Pons (tissue), 1 donor: ENCODE data around the gene CACNA1D.

Source experiments
- DNase-seq: peaks from one replicate; pipeline ENCODE4 v3.0.0-alpha.2; 2016; ENCODE audit warnings: low spot score

Gene CACNA1D

DNA sequence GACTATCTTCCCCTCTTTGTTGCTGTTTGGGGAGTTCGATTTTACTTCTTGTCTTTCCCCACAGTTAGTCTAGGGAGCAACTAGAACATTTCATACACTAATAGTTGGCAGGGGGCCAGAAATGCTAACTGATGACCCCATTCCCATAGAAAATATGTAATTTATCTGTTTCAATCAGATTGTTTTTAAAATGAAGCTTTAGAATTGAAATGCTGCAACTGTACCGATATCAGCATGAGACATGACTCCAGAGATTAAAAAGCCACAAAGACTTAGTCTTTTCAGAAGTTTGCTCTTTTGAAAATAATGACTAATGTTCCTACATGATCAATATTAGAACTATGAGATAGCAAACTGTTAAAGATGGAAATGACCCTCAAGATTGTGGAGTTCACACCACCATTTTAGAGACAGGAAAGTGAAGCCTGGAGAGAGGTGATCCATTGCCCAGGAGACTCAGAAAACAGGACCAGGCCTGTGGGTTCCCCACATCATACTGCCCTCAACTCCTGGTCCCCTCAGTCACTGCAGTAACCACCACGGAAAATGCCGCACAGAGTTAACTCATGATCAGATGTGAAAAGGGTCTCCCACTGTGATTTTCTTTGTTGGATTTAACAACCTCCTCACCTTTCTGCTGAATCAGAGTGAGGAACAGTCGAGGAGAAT, 221.5 kb downstream of the CACNA1D start:
- no peak for DNase-seq

DNA sequence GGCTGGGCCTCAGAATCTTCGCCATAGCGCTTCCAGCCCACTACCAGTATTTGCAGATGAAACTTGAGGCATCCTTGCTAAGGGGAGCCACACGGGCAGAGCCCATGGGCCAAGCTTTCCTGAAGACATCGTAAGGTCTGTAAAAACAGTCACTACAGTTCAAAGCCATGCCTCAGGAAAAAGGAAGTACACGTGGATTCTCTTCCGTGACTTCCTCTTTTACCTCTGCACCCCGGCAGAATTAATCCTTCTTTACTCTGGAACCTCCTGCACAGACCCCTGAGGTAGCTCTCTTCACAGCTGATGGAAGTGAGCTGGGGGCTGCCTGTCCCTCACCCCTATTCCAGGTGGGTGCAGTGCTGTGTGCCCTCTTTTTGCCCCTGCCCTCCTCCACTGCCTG, 222.6 kb downstream of the CACNA1D start:
- no peak for DNase-seq

DNA sequence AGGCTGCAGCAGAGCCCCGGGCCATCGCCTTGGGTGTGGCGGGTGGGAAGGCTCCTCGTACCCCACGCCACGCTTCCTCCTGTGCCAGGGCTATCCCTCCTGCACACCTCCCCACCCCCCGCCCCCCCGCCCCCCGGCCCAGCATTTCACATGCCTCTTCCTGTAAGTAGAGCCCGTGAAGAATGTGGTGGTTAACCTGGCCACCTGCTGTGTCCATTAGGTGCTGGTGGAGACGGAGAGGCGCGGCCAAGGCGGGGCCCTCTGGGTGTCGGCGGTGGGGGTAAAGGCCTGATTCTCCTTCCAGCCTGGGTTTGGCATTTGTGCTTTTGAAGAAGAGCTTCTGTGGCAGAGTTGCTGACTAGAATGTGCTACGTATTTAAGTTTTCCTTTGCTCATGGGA, 224.1 kb downstream of the CACNA1D start:
- DNase-seq = no peak

DNA sequence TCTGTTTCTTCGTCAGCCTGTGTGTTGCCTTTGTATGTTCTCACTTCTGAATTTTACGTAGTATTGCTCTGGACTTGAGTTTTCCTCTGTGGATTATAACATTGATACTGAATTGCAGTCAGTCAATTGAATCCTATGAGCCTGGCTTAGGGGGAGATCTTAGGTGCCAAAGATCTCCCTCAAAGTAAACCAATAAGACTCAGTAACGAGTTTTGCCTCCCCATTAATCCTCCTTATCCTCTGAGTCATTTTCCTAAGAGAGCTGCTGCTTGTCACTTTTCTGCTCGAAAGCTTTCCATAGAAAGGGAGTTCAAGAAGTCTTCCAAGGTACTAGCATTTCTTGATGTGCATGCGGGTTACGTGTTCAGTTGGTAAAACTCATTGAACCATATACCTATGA, 225.4 kb downstream of the CACNA1D start:
- DNase-seq = no peak

DNA sequence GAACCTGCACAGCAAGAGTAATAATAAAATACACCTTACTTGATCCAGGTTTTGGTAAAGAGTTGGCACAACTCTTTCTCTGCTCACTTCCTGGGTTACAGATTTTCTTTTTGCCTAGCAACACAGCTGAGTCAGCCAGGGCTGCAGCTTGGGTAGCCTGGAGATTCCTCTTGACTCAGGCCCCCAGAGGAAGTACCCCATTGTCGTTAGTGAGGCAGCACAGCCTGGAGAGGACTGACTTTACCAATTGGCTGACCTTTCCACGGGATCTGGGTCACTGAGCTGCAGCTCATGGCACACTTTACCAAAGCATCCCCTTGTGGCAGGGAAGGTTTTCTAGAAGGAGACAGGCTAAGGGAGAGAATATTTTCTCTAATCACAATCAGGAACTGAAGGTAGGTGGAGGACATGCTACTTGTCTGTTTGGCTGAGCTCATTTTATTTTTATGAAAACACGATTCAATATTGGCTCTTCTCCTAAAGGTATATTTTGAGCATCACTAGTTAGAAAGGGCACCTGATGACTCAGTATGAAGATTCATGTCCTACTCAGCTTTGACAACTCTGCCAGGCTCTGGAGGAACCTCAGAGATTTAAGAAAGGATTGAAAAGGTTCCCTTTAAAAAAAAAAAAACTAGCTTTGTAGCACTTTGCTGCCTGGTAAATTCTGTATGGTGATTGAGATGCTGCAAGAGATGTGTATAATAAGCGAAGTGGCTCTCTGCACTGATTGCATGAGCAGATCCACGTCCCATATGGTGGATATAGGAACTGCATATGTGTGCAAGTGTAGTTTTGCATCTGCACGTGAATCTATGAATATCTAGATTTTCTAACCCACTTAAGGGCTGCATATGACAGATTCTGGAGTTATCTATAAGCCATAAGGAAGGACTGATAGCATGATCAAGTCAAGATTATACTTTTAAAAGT, 227.0 kb downstream of the CACNA1D start:
- DNase-seq = no peak

DNA sequence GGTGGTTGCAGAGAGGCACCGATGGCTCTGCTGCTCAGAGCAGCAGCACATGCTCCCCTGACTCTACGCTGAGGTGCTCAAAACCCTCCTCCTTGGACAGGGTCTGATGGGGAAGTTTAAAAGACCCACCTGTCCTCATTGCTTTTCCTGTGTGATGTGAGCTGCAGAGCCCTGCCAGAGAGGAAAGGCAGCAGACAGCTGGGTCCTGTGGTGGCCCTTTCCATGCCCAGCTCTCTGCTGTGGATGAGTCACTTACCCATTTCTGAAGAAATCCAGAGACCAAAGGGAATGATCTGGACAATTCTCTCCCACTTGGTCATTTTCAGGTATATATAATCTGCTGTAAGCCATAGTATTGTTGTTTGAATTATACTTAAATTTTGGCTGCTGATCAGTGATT, 230.2 kb downstream of the CACNA1D start:
- DNase-seq = no peak

DNA sequence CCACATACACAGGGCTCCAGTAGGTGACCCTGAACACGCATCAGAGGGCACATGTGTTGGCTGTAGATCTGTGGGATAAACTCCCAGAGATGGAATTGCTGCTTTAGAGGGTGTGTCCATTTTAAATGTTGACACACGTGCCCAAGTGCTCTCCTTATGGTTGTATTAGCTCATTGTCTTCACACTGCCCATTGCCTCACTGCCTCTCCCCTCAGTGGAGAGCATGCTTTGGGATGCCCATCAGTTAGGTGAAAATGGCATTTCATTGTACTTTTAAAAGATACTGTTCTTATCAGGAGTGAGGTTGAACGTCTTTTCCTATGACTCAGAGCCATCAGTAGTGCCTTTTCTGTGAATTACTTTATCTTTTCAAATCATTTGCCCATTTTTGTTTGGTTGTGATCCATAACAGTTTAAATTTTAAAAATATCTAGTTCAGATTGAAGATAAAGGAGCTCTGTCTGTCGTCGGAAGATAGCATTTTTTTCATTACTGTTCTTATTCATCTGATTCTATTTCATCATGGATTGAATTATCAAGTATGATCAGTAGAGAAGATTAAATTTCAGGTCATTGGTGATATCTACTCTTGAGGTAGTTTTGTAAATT, 231.1 kb downstream of the CACNA1D start:
- DNase-seq = no peak

DNA sequence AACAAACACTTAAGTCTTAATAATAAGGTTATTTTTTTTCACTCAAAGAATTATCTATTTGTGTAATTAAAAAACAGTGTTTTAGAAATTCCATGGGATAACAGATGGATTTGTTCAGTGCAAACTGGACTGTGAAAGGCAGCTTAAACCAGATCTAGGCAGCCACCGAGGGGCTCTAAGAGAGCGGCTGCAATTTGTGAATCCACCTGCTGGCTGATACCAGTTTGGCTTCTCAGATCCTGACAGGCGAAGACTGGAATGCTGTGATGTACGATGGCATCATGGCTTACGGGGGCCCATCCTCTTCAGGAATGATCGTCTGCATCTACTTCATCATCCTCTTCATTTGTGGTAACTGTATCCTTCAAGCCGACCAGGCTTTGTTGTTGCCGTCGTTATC, 232.2 kb downstream of the CACNA1D start:
- DNase-seq = no peak

DNA sequence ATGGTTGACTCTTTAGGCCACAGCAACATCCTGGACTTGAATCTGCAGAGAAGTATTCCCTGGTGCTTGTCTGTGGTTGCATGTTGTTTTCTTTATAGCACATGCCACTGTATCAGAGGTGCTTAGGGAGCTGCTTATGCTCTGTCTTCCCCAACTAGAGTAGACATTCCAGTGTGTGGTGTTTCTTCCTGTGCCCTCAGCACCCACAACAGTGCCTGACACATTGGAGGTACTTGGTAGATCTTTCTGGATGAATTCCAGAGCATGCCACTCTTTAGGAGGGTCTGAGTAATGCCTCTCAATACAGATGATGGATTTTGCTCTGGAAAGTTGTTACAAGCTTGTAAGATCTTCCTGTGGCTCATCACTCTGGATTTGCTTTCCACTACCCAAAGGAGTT, 234.2 kb downstream of the CACNA1D start:
- DNase-seq = no peak

DNA sequence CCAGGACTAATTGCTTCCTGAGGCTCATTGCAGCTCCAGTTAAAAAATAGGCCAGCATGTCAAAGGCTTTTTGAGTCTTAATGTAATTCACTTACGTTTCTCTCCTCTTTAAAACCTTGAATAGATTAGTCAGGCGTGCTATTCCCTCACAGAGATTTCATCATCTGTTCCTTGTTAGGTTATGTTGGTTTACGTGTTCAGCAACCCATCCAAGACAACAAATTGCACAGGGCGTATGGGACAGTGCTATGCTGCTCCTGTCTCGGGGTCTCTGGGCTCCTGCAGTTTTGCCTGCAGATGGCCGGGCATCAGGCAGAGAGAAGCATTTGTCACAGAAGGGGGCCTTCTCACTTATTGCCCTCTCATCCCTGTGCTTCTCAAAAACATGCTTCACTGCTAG, 234.7 kb downstream of the CACNA1D start:
- no peak for DNase-seq

DNA sequence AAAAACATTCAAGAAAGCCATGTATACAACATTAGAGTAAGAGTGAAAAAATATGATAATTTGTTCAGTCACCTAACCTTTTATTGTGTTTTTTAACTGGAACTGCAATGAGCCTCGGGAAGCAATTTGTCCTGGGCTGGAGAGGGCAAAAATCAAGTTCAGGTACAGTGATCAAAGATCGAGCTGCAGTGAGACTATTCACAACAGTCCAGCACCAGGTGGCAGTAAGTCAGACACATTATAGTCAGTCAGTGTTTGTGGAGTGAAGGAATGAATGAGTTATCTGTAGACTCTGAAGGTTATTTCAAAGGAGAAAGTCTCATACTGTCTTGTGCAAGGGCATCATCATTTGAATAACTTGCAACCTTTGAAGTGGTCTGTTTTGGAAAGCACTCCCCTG, 235.2 kb downstream of the CACNA1D start:
- no peak for DNase-seq

DNA sequence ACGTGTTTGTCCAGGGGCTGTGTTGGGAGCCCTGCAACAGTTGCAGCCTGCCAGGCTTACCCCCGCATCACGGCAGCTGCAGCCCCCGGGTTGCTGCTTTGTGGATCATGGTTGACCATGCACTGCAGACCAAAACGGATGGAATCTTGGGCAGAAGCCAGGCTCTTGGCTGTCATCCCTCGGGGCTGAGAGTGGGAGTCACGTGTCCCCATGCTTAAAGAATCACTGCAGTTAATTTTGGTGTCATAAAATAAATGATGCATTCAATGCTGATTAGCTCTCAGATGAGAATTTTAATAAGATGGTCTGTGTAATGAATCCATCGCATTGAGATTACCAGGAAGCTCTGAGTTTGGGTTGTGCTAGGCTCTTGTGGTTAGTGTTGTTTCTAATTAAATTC, 236.2 kb downstream of the CACNA1D start:
- peak; percentile 62 for DNase-seq

DNA sequence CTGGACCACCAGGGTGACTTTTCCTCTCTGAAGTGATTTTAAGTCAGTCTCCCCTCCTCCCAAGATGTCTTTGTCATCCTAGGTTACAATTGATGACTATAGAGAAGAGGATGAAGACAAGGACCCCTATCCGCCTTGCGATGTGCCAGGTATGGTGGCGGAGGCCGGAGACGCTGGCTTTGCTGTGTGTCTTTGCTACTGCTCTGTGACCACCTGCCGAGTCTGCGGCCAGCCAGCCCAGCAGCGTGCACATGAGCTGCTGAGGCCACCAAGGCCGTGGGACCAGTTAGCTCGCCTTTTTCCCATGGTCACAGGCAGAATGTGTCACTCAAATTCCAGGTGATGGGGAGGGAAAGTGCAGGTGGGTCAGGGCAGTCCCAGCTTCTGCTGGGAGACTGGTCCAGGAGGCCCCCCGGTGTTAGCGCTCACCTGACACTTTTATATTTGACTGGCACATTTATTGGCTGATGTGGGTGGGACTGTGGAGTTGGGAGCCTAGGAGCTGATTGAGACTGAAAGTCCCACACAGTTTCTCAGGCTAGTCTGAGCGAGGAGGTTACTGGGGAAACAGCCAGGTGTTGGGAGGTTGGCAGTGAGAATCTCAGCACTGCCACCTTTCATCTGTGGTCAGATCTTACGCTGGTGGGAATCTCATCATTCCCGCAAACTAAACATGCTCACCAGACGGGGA, 237.7 kb downstream of the CACNA1D start:
- no peak for DNase-seq

DNA sequence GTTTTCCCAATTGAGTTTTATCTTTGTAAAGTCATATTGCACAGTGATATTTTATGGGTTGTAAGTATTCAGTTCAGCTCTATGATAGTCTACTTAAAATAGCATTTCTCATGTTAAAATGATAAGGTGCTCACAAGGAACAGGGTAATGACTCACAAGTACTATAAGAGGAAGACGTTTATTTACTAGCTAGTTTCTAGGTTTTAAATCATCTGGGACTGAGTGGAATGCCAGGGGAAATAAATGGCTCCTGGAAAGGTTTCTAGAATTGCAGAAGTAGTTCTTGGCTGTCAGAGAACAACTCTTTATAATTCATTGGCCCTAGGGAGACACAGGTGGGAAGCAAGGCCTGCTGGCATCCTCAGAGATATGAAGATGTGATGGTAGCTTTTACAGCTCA, 239.0 kb downstream of the CACNA1D start:
- DNase-seq = no peak

DNA sequence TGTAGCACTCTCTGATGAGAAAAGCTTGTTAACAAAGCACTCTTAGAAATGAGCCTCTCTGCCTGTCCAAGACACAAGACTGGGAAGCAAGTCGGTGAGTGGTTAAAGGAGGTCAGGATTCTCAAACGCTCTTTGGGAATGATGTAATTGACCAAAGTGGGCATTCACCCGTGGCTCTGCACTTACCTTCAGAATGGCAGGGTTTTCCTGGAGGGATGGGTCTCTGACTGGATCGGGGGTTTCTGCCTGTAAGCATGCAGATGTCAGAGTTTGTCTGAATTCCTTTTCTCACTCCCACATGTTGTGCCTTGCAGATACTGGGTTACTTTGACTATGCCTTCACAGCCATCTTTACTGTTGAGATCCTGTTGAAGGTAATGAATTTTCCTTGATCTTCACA, 245.6 kb downstream of the CACNA1D start:
- no peak for DNase-seq

DNA sequence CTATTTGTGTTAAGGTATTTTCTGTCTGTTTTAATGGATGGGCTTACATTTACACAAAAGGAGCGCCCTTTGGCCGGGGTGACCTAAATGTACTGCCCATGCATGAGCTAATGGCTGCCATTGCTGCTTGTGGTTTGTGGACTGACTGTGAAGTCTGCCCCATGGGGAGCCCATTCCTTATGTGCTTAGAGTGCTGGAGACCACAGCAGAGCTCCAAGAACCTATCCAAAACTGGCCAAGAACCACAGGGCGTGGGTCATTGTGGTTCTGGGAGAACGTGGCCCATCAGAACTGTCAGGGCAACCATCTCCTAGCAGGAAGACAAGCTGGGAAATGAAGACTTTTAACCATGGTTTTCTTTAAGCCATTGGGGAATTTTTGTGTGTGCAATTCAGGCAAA, 246.5 kb downstream of the CACNA1D start:
- DNase-seq = no peak

DNA sequence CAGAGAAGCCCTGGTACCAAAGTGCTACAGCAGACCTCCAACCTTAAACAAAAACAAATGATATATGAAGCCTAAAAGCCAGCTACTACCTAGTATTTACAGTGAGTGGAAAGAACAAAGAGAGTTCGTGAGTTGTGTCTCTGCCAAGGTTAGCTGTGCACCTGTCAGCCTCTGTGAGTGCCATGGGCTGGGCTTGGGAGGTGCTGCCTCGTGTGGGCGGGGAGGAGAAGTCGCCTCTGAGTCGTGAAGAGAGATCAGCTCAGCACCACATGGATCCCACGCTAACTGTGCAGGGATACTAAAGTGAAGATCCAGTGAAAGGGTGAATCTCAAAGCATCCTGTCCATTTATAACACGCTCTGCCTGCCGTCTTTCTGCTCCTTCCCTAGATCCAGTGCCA, 249.9 kb downstream of the CACNA1D start:
- no peak for DNase-seq

DNA sequence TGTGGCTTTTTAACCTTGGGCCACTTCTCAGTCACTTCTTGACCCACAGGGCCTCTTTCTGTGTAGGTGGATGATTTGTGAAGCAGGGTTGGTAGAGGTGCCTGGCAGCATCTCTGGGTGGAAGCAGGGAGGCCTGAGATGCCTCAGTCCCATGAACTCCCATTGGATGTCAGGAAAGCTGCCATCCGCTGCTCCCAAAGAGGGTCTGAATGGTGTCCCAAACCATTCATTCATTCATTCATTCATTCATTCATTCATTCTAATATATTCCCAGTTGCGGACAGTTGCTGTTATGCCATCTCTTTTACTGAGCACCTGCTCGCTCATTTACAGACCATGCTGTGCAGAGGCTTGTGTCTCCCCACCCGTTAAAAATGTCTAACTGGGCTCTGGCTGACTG, 253.1 kb downstream of the CACNA1D start:
- DNase-seq = no peak

DNA sequence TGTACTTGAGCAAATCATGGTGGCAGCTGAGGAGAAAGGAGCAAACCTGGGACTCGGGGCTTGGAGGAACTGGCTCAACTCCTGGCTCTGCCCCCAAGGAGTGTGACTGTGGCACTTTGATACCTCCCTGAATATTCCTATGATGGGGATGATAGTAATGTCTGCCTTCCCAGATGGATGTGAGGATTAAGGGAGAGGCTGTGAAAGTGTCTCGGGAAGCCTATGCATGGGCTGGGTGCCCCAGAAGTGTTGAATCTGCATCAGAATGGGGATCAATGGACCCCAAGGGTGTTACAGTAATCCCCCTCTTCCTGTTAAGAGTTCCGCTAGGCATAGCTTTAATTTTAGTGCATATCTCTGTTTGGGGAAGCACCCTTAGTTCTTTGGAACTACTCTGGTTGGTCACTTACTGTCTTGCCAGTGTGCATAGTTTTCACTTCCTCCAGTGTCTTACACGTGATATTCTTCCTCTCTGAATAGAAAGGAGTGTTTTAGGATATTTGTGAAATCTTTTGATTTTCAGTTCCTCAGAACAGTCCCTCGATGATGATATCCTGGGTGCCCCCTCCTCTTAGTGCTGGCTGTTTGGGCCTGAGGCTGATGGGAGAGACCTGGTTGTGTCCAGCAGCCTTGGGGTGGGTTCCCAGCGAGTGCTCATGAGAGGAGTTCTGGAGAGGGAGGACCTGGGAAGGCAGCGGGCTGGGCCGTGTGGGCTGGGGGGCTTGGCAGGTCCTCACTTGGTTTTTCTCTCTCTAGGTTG, 254.3 kb downstream of the CACNA1D start:
- DNase-seq = peak; percentile 82

DNA sequence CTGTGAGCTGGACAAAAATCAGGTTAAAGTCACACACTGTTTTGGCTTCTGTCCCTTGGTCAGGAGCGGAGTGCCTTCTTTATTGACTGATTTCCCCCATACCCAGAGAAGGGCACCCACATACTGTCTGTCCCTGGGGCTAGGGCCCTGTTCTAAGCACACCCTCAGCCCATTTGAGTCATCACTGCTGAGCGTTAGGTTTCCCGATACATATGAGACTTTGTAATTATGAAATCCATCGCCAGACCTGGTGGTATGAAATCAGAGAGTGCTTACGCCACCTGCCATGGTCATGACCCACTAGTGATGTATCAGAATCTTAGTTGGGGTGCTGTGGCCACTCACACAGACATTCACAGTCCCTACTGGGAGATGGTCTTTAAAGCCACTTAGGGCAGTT, 255.0 kb downstream of the CACNA1D start:
- no peak for DNase-seq

DNA sequence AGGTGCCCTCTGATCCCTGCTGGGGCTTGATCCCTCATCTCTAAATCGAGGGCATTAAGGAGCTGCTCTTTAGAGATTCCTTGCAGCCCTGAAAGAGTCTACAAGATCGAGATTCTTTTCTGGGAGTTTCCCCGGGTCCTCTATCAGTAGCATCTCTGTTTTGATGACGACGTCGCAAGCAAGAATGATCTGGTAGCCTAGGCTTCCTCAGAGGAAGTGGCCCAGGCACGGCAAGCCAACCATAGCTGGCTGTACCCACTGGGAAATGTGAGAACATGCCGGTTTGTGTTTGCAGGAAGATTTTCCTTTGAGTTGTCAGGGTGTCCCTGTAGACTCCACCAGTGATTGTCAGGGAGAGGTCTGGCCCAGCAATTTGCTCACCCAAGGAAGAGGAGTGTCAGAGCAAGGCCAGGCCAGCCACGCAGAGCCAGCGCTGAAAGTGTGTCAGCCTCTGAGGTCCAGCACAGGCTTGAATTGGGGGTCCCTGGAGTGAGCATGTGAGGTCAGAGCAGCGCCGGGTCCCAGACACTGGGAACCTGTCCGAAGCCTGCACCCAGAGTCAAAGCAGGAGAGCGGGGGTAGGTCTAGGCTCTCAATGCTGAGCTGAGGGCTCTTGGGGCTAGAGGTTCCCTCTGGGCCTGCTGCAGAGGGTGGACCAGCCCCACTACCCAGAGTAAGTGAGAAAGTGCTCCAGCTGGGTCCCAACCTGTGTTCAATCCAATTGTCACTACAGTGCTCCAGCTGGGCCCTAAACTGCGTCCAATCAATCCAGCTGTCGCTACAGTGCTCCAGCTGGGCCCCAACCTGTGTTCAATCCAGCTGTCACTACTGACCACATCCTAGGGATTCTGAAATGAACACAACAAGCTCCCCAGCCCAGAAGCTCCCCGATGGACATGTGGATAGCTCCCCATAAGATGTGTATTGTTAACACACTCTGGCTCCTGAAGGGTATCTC, 256.1 kb downstream of the CACNA1D start:
- no peak for DNase-seq
